AG10803 (cell line): ENCODE results near the gene DENND2D.

Experiments
- DNase-seq: peaks from one replicate; pipeline ENCODE4 v3.0.0; 2010; ENCODE audit warnings: low read depth
- H3K4me3 ChIP-seq: 2 replicates; pipeline ENCODE4 v1.5.1; 2011; ENCODE audit warnings: mild to moderate bottlenecking, low read length, control low read depth
- TF ChIP-seq, protein P1 (sequence below): conservative IDR thresholded peaks from 2 replicates; pipeline ENCODE4 v1.5.1; 2011; ENCODE audit warnings: mild to moderate bottlenecking, low read length, control low read depth, inconsistent platforms

The DENND2D gene, protein sequence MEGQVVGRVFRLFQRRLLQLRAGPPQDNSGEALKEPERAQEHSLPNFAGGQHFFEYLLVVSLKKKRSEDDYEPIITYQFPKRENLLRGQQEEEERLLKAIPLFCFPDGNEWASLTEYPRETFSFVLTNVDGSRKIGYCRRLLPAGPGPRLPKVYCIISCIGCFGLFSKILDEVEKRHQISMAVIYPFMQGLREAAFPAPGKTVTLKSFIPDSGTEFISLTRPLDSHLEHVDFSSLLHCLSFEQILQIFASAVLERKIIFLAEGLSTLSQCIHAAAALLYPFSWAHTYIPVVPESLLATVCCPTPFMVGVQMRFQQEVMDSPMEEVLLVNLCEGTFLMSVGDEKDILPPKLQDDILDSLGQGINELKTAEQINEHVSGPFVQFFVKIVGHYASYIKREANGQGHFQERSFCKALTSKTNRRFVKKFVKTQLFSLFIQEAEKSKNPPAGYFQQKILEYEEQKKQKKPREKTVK

DNA sequence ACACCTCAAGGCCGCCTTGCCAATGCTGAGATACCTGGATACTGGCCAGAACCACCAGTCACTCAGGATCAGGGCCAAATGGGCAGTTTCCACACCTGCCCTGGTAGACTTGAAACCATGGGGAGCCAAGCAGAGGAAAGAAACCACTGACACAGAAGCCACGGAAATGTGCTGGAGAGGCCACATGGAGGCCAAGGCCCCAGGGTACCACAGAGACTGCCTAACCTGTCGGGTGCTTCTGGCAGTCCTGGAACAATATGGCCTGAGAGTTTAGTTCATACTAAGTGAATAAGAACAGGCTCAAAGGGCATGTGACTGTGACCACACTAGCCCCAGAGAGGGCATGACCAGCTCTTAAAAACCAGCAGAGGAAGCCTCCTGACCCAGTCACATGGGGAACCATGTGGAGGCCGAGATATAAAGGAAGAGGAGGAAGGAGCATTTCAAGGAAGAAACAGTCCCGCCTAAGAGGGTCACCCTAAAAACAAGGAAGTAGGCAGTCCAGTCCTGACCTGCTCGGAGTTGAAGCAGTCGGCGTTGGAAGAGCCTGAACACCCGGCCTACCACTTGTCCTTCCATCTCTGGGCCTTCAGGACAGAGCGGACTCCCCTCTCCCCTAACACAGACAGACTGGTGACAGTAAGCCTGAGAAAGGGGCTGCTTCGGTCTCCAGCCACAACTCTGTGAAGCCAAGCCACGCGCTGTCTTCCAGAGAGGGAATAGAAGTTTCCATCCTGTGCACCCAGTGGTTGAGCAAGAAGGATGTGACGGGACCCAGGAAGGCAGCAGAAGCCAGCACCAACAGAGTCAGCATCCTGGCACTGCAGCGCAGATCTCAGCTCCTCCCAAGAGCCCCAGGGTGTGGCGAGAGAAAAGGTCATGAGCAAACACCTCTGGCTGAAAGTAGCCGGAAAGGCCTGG lies at the start of gene DENND2D:
DENND2D (minus strand) TSS at position 766 of the 921 bp plus-strand sequence; CDS start at position 579, 187 bp downstream.
- DNase-seq: no peak
- TF ChIP-seq, protein P1, sequence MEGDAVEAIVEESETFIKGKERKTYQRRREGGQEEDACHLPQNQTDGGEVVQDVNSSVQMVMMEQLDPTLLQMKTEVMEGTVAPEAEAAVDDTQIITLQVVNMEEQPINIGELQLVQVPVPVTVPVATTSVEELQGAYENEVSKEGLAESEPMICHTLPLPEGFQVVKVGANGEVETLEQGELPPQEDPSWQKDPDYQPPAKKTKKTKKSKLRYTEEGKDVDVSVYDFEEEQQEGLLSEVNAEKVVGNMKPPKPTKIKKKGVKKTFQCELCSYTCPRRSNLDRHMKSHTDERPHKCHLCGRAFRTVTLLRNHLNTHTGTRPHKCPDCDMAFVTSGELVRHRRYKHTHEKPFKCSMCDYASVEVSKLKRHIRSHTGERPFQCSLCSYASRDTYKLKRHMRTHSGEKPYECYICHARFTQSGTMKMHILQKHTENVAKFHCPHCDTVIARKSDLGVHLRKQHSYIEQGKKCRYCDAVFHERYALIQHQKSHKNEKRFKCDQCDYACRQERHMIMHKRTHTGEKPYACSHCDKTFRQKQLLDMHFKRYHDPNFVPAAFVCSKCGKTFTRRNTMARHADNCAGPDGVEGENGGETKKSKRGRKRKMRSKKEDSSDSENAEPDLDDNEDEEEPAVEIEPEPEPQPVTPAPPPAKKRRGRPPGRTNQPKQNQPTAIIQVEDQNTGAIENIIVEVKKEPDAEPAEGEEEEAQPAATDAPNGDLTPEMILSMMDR: no peak
- no peak within 1 kb of the TSS for H3K4me3 ChIP-seq

GRCh38 chr1:111249960-111250359 lies 49.5 kb upstream of the DENND2D start:
- no peak for DNase-seq
- TF ChIP-seq, protein P1: no peak
- no peak overlapping the region for H3K4me3 ChIP-seq

DNA sequence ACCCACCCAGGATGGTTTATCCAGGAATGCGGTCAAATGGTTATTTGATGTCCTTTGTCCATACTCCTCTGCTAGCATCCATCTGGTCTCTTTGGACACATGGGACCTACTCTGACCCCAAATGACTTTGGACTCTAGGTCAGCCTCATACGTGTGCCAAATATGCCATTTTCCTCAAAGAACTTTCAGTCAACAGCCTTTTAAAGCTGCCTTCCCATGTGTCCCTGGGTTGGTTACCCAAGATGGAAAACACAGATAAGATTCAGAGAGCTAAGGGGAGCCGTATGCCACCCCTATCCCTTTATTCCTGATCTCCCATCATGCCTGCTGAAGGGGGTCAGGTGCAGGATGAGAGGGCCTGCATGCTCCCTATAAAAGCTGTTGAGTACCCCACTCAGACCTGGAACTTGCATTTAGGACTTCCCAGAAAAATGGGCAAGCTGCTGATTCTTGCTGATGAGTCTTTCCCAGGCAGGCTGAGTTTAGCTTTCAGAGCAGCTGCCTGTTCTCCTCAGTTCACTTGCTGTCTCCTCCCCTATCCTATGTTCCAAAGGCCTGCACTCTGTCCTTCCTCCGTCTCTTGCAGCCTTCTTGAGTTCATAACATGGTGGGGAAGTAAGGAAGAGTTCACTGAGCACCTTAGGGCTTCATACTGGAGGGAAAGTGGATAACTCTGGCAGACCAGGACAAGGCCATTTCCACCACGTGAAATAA lies 46.8 kb upstream of the DENND2D start:
- no peak overlapping the region for H3K4me3 ChIP-seq
- DNase-seq: no peak
- TF ChIP-seq, protein P1: no peak

GRCh38 chr1:111242805-111243523 lies 42.5 kb upstream of the DENND2D start:
- TF ChIP-seq, protein P1: no peak
- no peak for DNase-seq
- no peak overlapping the region for H3K4me3 ChIP-seq

DNA sequence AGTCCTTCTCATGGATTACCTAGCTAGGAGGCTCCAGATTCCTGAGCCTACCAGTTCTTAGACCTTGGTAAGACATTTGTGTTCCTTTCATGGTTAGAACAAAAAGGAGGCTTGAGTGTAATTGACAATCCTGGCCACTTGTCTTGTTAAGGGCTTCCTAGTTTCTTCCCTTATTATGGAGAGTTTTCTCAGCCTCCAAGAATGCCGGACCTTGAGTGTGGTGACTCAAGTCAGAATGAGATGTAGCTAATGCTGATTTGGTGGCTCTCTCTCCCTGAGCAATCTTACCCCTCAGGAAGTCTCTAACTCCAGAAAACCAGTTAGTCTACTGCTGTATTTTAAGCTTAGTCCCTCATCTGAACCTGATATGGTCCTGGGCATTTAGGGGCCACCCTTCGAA lies 41.4 kb upstream of the DENND2D start:
- TF ChIP-seq, protein P1: no peak
- no peak for DNase-seq

DNA sequence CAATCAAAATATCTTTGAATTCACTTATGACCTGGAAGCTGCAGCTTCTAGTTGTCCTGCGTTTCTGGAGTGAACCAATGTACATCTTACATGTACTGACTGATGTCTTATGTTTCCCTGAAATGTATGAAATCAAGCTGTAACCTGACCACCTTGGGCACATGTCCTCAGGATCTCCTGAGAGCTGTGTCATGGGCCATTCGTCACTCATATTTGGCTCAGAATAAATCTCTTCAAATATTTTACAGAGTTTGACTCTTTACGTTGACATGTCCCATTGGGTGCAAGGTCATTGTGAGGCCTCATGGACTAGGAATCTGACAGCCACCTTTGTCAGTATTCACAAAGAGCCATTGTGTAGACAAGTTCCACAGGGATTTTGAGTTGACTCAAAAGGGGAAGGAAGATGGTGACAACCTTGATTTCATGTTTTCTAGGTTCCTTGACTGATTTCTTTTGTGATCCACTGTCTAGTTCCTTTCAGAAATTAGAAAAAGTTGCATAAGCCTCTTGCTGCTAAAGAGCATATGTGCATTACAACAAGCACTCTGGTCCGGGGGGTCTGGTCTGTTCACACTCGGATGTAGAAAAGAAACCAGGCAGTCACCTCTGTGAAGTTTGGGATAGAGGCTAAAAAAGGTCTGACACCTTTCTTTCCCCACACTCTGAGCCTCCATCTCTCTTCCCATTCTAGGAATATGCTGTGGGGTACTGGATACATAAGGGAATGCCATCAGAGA lies 37.8 kb upstream of the DENND2D start:
- no peak overlapping the region for H3K4me3 ChIP-seq
- TF ChIP-seq, protein P1: no peak
- no peak for DNase-seq

More for the DNA sequence above, 41.4 kb upstream of the DENND2D start:
- H3K4me3 ChIP-seq: no peak overlapping the region
